HG02759 (cell line): ENCODE measurements around the gene SRRM2.
A peak's percentile ranks its signal among the peaks of the same experiment; 100 is the strongest.

Experiments used
- ATAC-seq: cut with Tn5 transposase; IDR thresholded peaks from one replicate; pipeline ENCODE4 v1.9.1; 2021; ENCODE audit warnings: mild to moderate bottlenecking, moderate library complexity; ENCODE audit not compliant: unreplicated experiment

Gene SRRM2

GRCh38 chr16:2752035-2752849, at the start of gene SRRM2:
Gene SRRM2 (plus strand): TSS chr16:2752638. CDS start chr16:2756365, 3,727 bp downstream.
- ATAC-seq = peak; percentile 86

- no peak for ATAC-seq
Measured at GRCh38 chr16:2702871-2703745, 49.3 kb upstream of the SRRM2 start.

- no peak for ATAC-seq
Measured at GRCh38 chr16:2704166-2704982, 48.1 kb upstream of the SRRM2 start.

- no peak for ATAC-seq
Measured at GRCh38 chr16:2704983-2705275, 47.5 kb upstream of the SRRM2 start.

DNA sequence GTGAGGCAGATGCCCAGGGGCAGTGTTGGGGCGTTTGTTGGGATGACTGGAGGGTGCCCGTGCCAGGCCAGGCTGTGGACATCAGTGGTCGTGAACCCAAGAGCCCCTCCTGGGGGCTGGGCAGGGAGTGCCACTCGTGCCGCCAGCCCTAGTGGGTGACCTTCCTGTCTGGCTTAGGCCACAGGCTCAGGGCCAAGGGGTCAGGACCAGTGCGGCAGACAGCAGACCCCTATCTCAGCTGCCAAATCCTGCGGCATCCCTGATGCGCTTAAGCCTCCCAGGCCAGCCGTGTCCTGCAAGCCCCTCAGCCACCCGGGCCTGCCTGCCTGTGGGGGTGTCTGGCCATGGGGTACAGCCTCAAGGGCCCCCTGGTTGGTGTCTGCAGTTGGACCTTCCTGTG, 47.1 kb upstream of the SRRM2 start:
- ATAC-seq = no peak

GRCh38 chr16:2706085-2706484, 46.4 kb upstream of the SRRM2 start:
- no peak for ATAC-seq

GRCh38 chr16:2706611-2707311, 45.7 kb upstream of the SRRM2 start:
- no peak for ATAC-seq

GRCh38 chr16:2707368-2708289, 44.8 kb upstream of the SRRM2 start:
- ATAC-seq = no peak

- ATAC-seq = no peak
Measured at GRCh38 chr16:2708290-2708639, 44.2 kb upstream of the SRRM2 start.

DNA sequence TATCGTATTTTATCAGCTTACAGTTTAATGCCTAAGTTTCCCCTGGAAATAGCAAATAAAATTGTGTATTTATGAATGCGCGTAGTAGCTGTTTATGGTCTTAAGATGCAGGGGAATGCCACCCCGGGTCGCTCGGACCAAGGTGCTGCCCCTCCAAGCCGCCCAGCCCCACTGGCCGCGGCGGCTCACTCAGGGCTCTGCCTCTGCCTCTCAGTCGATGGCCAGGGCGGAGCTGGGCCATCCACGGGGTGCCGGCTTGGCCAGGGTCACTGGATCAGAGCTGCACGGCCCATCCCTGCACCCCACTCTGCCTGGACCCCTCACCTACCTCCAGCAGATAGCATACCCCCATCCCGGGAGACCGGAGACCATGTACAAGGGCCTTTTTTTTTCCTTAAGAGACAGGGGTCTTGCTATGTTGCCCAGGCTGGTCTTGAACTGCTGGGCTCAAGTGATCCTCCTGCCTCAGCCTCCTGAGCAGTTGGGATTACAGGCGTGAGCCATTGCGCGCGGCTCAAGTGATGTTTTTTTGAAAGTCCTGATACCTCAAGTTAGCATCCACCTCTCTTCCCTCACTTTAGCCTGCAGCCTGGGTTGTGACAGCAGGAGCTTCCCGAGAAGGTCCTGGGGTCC, 43.4 kb upstream of the SRRM2 start:
- no peak for ATAC-seq

DNA sequence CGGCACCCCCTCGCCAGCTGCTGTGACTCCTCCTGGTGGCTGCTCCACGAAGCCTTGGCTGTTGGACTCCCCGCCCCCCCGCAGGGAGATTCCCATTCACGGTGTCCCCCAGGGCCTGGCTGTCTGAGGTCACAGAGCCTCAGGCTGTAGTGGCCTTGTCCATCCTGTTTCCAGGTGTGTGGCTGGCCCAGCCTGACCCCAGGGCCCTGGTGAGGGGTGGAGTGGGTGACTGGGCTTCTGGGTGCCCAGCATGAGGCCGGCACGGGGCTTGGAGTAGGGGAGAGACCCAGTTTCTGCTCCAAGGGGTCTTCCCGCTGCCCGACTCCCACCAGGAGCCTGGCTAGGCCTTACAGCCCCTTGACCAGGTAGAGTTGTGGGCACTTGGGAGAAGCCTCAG, 42.9 kb upstream of the SRRM2 start:
- ATAC-seq = no peak

DNA sequence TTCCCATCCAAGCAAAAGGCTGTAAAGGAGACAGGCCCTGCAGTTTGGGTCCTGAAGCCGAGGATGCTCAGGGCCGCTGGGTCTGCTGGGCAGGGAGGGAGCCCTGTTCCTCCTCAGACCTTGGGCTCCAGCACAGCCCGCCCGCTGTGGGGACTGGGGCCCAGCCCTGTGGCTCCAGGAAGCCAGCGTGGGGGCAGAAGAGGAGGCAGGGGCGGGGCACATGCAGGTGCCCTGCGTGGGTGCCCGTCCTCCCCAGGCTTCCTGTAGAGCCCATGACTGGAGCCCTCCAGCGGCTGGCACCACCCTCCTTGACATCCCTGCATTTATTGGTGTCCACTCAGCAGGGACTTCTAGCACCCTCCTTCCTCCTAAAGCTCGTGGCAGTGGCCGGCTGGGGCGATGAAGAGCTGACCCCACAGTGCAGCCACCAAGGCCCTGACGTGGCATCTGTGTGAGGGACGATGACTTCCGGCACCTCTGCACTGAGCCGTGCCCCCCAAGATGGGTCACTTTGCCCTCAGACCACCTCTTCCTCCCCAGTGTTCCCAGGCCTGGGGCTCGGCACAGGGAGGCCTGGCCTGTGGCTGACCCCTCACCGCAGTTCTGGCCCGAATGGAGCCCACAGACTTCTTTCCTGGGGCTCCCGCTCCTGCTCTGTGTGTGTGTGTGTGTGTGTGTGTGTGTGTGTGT, 42.3 kb upstream of the SRRM2 start:
- no peak for ATAC-seq

GRCh38 chr16:2710711-2711231, 41.7 kb upstream of the SRRM2 start:
- ATAC-seq = no peak

- no peak for ATAC-seq
Measured at GRCh38 chr16:2711370-2712062, 40.9 kb upstream of the SRRM2 start.

- no peak for ATAC-seq
Measured at GRCh38 chr16:2712063-2712441, 40.4 kb upstream of the SRRM2 start.

- no peak for ATAC-seq
Measured at GRCh38 chr16:2712546-2712945, 39.9 kb upstream of the SRRM2 start.

DNA sequence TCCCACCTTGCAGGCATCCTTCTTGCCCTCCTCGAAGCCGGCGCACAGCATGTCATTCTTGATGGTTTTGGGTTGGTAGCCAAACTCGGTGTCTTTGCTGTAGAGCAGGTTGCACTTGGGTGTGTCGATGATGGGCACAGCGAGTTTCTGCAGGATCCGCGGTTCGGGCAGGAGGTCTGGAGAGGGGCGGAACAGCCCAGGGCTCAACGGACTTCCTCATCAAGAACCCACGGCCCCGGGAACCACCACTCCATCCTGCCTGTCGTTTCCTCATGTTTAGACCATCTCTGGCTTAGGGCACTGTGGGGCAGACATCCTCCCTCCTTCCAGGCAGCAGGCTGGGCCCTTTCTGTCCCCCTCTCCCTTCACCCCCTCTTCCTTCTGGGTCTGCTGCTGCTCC, 38.9 kb upstream of the SRRM2 start:
- ATAC-seq = no peak
